ENCODE results near the gene GIGYF2. TPM values are rescaled to one million over a fixed set of nuclear protein-coding genes. Genes with fewer than 3 reads are reported as not detected.

Gene GIGYF2
- total and polyA plus RNA-seq, 2 of the 4 experiments (the other 2 are of a cell fraction), result 14.7 to 66.0 TPM

- ChIA-PET CTCF (no interaction called here), POLR2A (ENCODE audit: unreplicated experiment) (no interaction called here)
- Histone ChIP-seq H4K5ac (ENCODE audit: low read depth, low read length) (no peak overlapping the region), H3K9me1 (ENCODE audit: insufficient read depth, low read length) (no peaks in the 10 kb centered on the region), H2AK9ac (replicated peaks; ENCODE audit: low read depth, low read length, poor library complexity) (no peak overlapping the region), H3K27ac (ENCODE audit: insufficient read depth, low read length) (no peak overlapping the region), H2BK120ac (ENCODE audit: low read depth, low read length) (no peak overlapping the region), H3K56ac (ENCODE audit: extremely low read depth, insufficient read depth, low read length) (no peak overlapping the region), H4K20me1 (ENCODE audit: insufficient read depth, low read length) (no peaks in the 10 kb centered on the region), H2BK20ac (ENCODE audit: low read depth, low read length) (no peak overlapping the region), H4K91ac (ENCODE audit: insufficient read depth, low read depth, low read length) (no peak overlapping the region), H3K4me2 (ENCODE audit: low read depth, low read length) (no peak overlapping the region), H3K9me3 (ENCODE audit: control insufficient read depth, insufficient read depth, low read length) (no peaks in the 10 kb centered on the region), H3K4me3 (ENCODE audit: insufficient read depth, low read depth, low read length) (no peak overlapping the region), H3K14ac (replicated peaks; ENCODE audit: low read depth, low read length) (no peak overlapping the region), H3K23ac (ENCODE audit: low read depth, low read length) (no peak overlapping the region), H2AK5ac (ENCODE audit: low read depth, low read length) (no peak overlapping the region), H3K4me1 (ENCODE audit: control insufficient read depth, insufficient read depth, low read length) (no peaks in the 10 kb centered on the region), H2AFZ (replicated peaks; ENCODE audit: low read length, poor library complexity) (no peak overlapping the region), H2BK5ac (ENCODE audit: low read depth, low read length, poor library complexity, severe bottlenecking) (no peak overlapping the region), H3K9ac (ENCODE audit: low read depth, low read length) (no peak overlapping the region), H3K36me3 (ENCODE audit: control insufficient read depth, insufficient read depth, low read length) (peaks cover 24% of the 10 kb centered on the region), H2BK15ac (ENCODE audit: low read depth, low read length) (no peak overlapping the region), H3K27me3 (ENCODE audit: control insufficient read depth, insufficient read depth, low read length) (no peaks in the 10 kb centered on the region), H4K8ac (ENCODE audit: low read depth in 2 of 2, low read length in 2 of 2) (no peak overlapping the region), H3K18ac (ENCODE audit: low read depth, low read length) (no peak overlapping the region), H3K79me1 (ENCODE audit: low read depth in 1 of 2, low read length in 2 of 2) (peaks cover 0 to 3% of the 10 kb centered on the region in 2 experiments; a peak in 1 of 4 replicates), H3K4ac (ENCODE audit: low read depth, low read length) (no peak overlapping the region)
- intact Hi-C loops (cut with micrococcal nuclease) (no loop called here), in situ Hi-C loops (cut with MboI; ENCODE audit: low sequenced_read_pairs) (no loop called here), dilution Hi-C loops (cut with HindIII; ENCODE audit: low sequenced_read_pairs, unreplicated experiment) (no loop called here)
- WGBS, 2 experiments (ENCODE audit: extremely low coverage in 2 of 2, insufficient read length in 1 of 2), result no CpG with 5 or more reads among the region's 1 CpG
- DNase-seq (no peak), ATAC-seq (ENCODE audit: low read depth) (no peak)
- TF ChIP-seq MAFK (IDR thresholded peaks at IDR 0.05; ENCODE audit: low read depth, low read length), result no peak
- TF ChIP-seq RCOR1 (IDR thresholded peaks at IDR 0.05; ENCODE audit: insufficient replicate concordance, low read length), result no peak
- no peak for TF ChIP-seq BHLHE40 (IDR thresholded peaks at IDR 0.05; ENCODE audit: low read depth, low read length)
- TF ChIP-seq ELK1 (IDR thresholded peaks at IDR 0.05; ENCODE audit: borderline replicate concordance, low read depth, low read length), result no peak
- TF ChIP-seq MAZ (IDR thresholded peaks at IDR 0.05; ENCODE audit: borderline replicate concordance, low read depth, low read length), result no peak
- no peak for TF ChIP-seq CHD1 (IDR thresholded peaks at IDR 0.05; ENCODE audit: low read depth, low read length)
- no peak for TF ChIP-seq POLR2A (IDR thresholded peaks at IDR 0.05; ENCODE audit: low read depth, low read length)
- no peak for TF ChIP-seq SMC3 (IDR thresholded peaks at IDR 0.05; ENCODE audit: low read depth, low read length)
- TF ChIP-seq RFX5 (IDR thresholded peaks at IDR 0.05; ENCODE audit: low read depth, low read length), result no peak
- no TSS peak for BruUV-seq (replicated peaks)
Observed at GRCh38 chr2:232794981-232795380, 97.8 kb downstream of the GIGYF2 start.

Measured in IMR-90 (cell line).